Rectal smooth muscle tissue (tissue), 1 donor: ENCODE data around the gene PCYT1A.
"Not testable (repeated sequence)": the region's sequence is repeated elsewhere in the genome, so short reads cannot be mapped to it uniquely, and the experiment has no call there.

Source experiments
- H3K27ac ChIP-seq: one replicate; pipeline ENCODE4 v1.7.0; 2013; ENCODE audit warnings: low read depth, low read length, inconsistent platforms
- H3K27me3 ChIP-seq: one replicate; pipeline ENCODE4 v1.7.0; 2013; ENCODE audit warnings: low read length; ENCODE audit not compliant: control insufficient read depth, insufficient read depth
- H3K36me3 ChIP-seq: one replicate; pipeline ENCODE4 v1.7.0; 2013; ENCODE audit warnings: low read length; ENCODE audit not compliant: control insufficient read depth, insufficient read depth
- H3K4me1 ChIP-seq: one replicate; pipeline ENCODE4 v1.7.0; 2013; ENCODE audit warnings: low read length; ENCODE audit not compliant: control insufficient read depth, insufficient read depth
- H3K4me3 ChIP-seq: one replicate; pipeline ENCODE4 v1.7.0; 2013; ENCODE audit warnings: low read length
- H3K9ac ChIP-seq: one replicate; pipeline ENCODE4 v1.7.0; 2013; ENCODE audit warnings: low read length

Gene PCYT1A

GRCh38 chr3:196246612-196247308 lies 40.8 kb downstream of the PCYT1A start:
- Histone ChIP-seq H3K4me3 (no peak overlapping the region), H3K9ac (no peak overlapping the region), H3K27me3 (no peaks in the 10 kb centered on the region), H3K36me3 (peaks cover 21% of the 10 kb centered on the region), H3K4me1 (no peaks in the 10 kb centered on the region), H3K27ac (no peak overlapping the region)

DNA sequence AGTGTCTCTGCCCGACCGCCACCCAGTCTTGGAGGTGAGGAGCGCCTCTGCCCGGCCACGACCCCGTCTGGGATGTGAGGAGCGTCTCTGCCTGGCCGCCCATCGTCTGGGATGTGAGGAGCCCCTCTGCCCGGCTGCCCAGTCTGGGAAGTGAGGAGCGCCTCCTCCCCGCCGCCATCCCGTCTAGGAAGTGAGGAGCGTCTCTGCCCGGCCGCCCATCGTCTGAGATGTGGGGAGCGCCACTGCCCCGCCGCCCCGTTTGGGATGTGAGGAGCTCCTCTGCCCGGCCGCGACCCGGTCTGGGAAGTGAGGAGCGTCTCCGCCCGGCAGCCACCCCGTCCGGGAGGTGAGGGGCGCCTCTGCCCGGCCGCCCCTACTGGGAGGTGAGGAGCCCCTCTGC lies 43.4 kb downstream of the PCYT1A start:
- not testable (repeated sequence) for H3K27ac ChIP-seq, H3K4me1 ChIP-seq, H3K9ac ChIP-seq, H3K27me3 ChIP-seq, H3K4me3 ChIP-seq
- H3K36me3 ChIP-seq: peaks cover 24% of the 10 kb centered on the region

DNA sequence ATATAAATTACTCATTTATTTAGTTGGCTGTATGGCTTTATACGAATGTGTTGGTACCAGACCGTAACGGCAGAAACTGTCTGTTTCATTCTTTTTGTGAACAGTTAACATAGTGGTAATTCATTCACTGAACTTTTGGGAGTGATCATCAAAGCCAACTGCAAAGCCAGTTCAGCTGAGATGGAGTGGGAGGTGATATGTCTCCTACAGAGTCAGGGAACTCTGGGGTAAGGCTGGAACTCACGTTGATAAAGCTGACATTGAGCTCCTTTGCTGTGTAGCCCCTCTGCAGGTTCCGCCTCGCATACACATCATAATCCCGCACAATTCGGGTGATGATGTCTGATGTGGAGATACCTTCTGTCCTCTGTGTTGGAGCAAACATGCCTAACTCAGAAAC lies 45.8 kb downstream of the PCYT1A start:
- Histone ChIP-seq H3K4me1 (no peaks in the 10 kb centered on the region), H3K4me3 (no peak overlapping the region), H3K36me3 (peaks cover 23% of the 10 kb centered on the region), H3K27me3 (no peaks in the 10 kb centered on the region), H3K9ac (no peak overlapping the region), H3K27ac (no peak overlapping the region)

DNA sequence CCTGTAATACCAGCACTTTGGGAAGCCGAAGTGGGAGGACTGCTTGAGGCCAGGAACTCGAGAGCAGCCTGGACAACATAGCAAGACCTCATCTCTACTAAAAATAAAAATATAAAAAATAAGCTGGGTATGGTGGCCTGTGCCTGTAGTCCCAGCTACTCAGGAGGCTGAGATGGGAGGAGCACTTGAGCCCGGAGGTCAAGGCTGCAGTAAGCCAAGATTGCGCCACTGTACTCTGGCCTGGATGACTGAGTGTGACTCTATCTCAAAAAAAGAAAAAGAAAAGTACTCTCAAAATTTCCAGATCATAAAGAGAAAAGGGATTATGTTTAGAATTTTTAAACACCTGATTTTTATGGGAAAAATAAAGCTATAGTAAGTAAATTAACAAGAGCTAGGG lies 47.1 kb downstream of the PCYT1A start:
- H3K36me3 ChIP-seq: peaks cover 22% of the 10 kb centered on the region

DNA sequence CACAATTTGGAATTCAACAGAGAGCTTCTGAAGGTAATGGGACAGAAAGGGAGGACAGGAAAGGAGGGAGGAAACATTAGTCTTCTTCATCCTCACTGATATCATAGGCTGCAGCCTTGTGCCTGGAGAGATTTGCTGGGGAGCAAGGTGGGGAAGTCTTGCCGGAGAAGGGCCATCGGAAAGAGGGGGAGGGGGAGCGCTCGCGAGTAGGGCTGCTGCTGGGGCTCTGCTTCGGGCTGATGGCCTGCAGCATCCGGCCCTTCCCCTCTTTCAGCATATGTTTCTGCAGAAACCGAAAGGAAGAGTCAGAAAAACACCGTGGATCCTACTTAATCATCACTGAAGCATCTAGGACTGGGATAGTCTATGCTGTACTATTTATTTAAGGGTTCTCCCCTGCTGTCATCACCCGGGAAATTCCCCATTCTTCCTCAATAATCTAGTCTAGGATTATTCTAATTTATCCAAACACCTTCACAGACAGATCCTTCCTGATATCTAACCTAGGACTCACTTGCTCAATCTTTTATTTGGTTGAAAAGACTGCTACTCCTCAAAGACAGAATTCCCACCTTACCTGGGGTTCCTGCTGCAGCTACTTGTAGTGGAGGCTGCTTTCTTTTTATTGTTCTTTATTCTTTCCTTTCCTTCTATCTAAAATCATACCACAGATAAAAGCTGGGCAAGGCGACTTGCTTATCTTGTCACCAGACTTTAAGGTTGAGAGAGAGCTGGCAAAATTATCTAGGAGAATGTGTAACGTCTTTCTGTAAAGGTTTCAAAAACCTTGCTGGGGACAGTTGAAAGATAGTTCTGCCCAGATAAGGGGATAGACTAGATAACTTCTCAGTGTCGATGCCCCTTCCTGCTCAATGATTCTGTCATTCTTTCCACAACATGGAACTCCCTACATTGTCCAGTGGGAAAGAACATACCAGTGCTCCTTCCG lies 48.6 kb downstream of the PCYT1A start:
- no peaks in the 10 kb centered on the region for H3K4me1 ChIP-seq
- peaks cover 20% of the 10 kb centered on the region for H3K36me3 ChIP-seq
- H3K4me3 ChIP-seq: no peak overlapping the region
- H3K9ac ChIP-seq: no peak overlapping the region
- no peaks in the 10 kb centered on the region for H3K27me3 ChIP-seq
- no peak overlapping the region for H3K27ac ChIP-seq

More for the DNA sequence above, 47.1 kb downstream of the PCYT1A start:
- Histone ChIP-seq H3K27me3 (no peaks in the 10 kb centered on the region), H3K4me3 (no peak overlapping the region), H3K9ac (no peak overlapping the region), H3K27ac (no peak overlapping the region), H3K4me1 (no peaks in the 10 kb centered on the region)

DNA sequence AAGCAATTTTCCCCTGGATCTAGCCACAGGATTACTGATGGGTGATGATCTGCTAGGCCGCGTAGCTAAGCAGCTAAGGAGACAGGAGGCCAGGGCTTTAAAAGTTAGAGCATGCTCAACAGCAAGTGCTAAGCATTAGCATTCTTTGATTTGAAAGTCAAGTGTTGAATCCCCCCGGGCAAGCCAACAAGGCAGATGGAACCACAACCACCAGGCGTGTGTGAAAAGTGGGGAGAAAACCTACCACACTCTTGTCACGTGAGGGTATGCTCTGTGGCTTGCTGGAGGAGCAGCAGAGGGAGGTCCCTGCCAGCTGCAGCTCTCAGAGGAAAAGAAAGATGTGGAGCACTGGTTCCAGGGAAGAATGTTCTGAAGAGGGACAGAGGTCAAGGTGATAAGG lies 50.3 kb downstream of the PCYT1A start:
- no peaks in the 10 kb centered on the region for H3K4me1 ChIP-seq
- H3K27me3 ChIP-seq: no peaks in the 10 kb centered on the region
- H3K27ac ChIP-seq: no peak overlapping the region
- H3K36me3 ChIP-seq: peaks cover 17% of the 10 kb centered on the region
- no peak overlapping the region for H3K4me3 ChIP-seq
- H3K9ac ChIP-seq: no peak overlapping the region

GRCh38 chr3:196236223-196236622 lies 51.3 kb downstream of the PCYT1A start:
- Histone ChIP-seq H3K36me3 (peaks cover 11% of the 10 kb centered on the region), H3K27ac (no peak overlapping the region), H3K4me1 (no peaks in the 10 kb centered on the region), H3K4me3 (no peak overlapping the region), H3K27me3 (no peaks in the 10 kb centered on the region), H3K9ac (no peak overlapping the region)

GRCh38 chr3:196235452-196236122 lies 51.9 kb downstream of the PCYT1A start:
- Histone ChIP-seq H3K4me3 (no peak overlapping the region), H3K9ac (no peak overlapping the region), H3K4me1 (no peaks in the 10 kb centered on the region), H3K36me3 (peaks cover 11% of the 10 kb centered on the region), H3K27me3 (no peaks in the 10 kb centered on the region), H3K27ac (no peak overlapping the region)

- Histone ChIP-seq H3K27me3 (no peaks in the 10 kb centered on the region), H3K36me3 (peaks cover 6% of the 10 kb centered on the region), H3K4me1 (no peaks in the 10 kb centered on the region), H3K4me3 (no peak overlapping the region), H3K27ac (no peak overlapping the region), H3K9ac (no peak overlapping the region)
Observed at GRCh38 chr3:196232882-196233251, 54.7 kb downstream of the PCYT1A start.

- Histone ChIP-seq H3K27ac (no peak overlapping the region), H3K9ac (no peak overlapping the region), H3K4me1 (no peaks in the 10 kb centered on the region), H3K4me3 (no peak overlapping the region), H3K27me3 (no peaks in the 10 kb centered on the region), H3K36me3 (peaks cover 4% of the 10 kb centered on the region)
Observed at GRCh38 chr3:196232154-196232881, 55.2 kb downstream of the PCYT1A start.

- Histone ChIP-seq H3K27ac (no peak overlapping the region), H3K36me3 (no peaks in the 10 kb centered on the region), H3K9ac (no peak overlapping the region), H3K27me3 (no peaks in the 10 kb centered on the region), H3K4me3 (no peak overlapping the region), H3K4me1 (no peaks in the 10 kb centered on the region)
Observed at GRCh38 chr3:196227629-196228493, 59.7 kb downstream of the PCYT1A start.
